ENCODE results near the gene DCP1B. TPM values are rescaled to one million over a fixed set of nuclear protein-coding genes. Genes with fewer than 3 reads are reported as not detected.

DCP1B gene
- polyA plus RNA-seq, 10 donors: 9.1 to 14.6 (median 12.1) TPM

- no peak for DNase-seq
These were observed 83.3 kb downstream of the DCP1B start for GRCh38 chr12:1920971-1921370.

DNA sequence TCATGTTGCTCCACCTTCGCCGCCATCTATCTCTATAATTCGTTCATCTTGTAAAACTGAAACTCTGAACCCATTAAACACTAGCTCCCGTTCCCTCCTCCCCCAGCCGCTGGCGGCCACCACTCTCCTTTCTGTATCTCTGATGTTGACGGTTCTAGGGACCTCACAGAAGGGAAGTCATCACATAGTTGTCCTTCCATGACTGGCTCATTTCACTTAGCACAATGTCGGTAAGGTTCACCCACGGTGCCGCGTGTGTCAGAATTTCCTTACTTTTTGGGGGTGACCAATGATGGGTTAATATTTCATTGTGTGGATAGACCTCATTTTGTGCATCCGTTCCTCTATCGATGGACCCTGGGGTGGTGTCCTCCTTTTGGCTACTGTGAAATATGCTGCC lies 83.8 kb downstream of the DCP1B start:
- DNase-seq: no peak

- no peak for DNase-seq
These were observed 84.5 kb downstream of the DCP1B start for GRCh38 chr12:1919763-1920162.

DNA sequence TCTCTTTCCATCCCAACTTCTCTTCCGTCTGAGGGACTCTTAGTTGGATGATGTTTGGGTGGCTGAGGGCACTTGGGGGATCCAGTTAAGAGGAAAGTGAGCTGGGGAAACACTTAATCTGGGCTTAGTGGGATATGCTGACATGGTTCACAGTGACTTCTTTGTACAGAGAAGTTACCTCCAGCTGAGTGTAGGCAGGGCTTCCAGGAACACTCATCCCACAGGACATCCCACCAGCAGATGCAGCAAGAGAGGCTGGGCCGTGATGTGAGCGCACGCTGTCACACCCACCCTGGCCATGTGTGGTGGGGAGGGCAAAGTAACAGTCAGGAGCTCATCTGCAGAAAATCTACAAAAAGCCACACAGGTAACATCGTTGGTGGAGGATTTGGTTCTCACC lies 85.0 kb downstream of the DCP1B start:
- no peak for DNase-seq

- no peak for DNase-seq
These were observed 85.4 kb downstream of the DCP1B start for GRCh38 chr12:1918884-1919236.

DNA sequence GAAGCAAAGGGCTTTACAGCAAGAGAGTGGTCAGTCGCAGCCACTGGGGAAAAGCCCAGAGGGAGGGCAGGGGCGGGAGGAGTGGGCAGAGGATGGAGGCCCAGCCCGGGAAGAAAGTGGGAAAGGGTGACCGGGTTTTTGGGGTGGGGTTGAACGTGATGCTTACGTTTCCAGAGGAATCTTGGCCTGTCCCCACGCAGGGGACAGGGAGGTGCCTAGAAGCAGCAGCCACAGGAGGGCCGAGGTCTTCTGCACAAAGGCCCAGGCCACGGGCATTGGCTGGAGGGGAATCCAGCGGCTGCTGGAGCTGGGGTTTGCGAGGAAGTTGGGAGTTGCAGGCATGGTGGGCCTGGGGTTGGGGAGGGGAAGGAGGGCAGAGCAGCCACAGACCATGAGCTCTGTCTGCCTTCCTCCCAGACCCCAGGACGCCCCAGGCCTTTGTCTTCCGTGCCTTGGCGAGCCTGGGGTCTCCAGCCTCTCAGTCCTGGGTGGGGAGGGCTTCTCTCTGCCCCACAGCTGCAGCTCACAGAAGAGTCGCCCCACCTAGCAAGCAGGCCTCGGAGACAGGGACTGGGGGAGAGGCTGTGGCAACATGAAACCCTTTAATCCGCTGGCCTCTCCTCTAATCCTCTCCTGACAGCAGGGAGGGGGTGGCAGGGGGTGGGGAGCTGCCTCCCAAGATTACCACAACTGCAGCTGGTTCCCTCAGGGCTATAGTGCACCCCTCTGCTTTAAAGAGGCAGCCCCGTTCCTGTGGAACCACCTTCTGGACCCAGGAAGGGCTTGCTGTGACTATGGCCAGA lies 86.0 kb downstream of the DCP1B start, which contains the start of gene CACNA2D4:
TSS of gene CACNA2D4 (minus strand) at position 572 of the 803 bp plus-strand sequence. CDS start at position 393, 179 bp downstream.
- DNase-seq: no peak

DNA sequence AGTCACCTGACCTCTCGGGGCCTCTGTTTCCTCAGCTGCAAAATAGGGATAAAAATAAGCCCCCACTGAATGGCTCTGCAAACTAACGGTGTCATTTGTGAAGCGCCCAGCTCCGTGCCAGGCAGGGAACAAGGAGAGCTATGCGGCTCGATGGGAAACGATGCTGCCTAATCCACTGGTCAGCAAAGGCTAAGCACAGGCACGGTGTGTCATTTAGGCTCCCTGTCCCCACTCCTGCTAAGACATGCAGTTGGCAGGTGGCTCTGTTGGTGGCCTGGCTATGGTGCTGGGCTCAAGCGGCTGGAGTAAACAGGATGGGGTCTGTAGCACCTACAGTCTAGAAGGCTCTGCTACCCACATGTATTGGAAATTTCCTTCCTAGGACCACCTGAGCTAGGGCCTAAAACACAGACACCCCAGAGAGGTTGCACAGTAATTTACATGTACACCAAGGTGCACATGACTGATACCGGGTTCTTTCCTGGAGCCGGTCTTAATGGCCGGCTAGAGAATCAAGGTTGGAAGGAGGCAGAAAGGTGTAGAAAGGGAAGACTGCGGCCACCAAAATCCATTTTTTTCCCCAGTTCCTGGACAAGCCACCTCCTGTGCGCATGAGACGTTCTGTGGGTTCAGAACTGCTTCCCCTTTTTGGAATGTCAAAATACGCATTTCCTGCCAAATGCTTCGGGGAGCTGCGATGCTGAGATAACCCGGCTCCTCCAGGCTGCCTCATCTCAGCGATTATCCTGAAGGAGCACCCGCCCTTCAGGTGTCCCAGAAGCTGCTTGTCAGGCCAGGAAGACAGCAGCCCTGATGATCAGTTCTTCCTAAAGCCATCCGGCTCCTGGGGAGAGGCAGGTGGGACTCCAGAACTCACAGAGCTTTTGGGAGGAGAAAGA lies 86.8 kb downstream of the DCP1B start:
- no peak for DNase-seq

DNA sequence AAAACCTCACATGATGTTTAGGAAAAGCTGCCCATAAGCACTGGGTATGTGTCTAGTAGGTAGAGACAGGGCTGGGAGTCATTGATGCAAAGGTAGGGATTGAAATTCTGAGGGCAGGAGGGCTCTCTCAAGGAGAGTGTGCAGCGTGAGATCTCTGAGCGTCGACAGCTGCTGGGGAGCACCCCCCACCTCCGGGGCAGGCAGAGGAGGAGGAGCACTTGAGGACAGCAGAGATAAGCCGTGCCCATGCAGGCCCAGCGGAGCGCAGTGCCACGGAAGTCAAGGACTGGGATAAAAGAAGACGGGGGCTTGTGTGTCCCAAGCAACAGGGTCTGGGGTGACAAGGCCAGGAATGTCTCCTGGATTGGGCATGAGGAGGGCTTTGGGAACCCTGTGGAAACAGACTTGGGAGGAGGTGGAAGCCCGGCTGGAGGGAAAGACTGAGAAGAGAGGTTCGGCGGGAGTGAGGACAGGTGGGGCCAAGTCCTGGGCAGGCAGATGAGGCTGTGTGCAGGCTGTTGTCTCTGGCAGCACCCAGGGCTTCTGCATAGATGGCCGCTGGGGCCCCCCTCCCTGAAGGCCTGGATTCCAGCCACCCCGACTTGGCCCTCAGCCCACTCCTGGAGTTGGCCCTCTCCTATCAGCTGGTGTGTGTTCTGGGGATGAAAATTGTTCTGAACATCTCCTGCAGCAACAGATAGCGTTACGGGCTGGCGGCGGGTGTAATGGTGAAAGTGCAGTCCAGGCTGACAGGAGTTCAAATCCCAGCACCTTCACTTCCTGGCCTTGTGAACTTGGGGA lies 87.7 kb downstream of the DCP1B start:
- no peak for DNase-seq

- no peak for DNase-seq
These were observed 88.9 kb downstream of the DCP1B start for GRCh38 chr12:1915082-1915968.

GRCh38 chr12:1914114-1914911 lies 89.9 kb downstream of the DCP1B start:
- no peak for DNase-seq

GRCh38 chr12:1913377-1914113 lies 90.7 kb downstream of the DCP1B start:
- DNase-seq: no peak

DNA sequence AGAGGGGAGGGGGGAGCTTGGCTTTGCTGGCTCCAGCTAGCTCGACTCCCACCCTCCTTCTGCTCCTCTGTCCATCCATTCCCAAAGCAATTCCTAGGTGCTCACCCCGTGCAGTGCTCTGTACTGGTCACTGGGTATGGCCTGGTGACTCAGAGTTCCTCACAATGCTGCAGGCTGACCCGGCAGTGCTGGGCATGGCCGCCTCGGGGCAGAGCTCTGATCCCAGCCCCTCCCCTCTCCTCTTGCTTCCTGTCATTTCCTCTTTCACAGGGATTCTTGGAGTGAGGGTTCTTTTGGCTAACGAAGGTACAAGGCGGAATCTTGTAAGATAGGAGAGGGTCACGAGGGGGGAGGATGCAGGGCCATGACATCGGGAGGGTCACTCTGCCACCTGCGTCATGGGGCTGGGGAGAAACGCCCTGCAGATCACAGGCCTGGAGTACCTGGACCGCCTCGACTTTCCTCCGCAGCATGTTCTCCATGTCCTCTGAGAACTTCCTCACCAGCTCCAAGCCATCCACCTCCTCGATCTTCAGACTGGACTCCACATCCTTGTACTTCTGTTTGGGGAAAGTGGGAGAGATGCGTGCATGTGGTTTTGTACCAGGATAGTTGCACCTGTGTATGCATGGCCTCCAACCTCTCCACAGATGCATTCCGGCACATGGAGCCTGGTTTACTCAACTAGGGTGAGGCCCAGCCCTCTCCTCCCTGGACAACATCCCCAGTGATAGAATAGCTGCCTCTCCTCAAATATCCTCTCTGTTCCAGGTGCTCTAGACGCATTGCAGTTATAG lies 91.5 kb downstream of the DCP1B start:
- no peak for DNase-seq

DNA sequence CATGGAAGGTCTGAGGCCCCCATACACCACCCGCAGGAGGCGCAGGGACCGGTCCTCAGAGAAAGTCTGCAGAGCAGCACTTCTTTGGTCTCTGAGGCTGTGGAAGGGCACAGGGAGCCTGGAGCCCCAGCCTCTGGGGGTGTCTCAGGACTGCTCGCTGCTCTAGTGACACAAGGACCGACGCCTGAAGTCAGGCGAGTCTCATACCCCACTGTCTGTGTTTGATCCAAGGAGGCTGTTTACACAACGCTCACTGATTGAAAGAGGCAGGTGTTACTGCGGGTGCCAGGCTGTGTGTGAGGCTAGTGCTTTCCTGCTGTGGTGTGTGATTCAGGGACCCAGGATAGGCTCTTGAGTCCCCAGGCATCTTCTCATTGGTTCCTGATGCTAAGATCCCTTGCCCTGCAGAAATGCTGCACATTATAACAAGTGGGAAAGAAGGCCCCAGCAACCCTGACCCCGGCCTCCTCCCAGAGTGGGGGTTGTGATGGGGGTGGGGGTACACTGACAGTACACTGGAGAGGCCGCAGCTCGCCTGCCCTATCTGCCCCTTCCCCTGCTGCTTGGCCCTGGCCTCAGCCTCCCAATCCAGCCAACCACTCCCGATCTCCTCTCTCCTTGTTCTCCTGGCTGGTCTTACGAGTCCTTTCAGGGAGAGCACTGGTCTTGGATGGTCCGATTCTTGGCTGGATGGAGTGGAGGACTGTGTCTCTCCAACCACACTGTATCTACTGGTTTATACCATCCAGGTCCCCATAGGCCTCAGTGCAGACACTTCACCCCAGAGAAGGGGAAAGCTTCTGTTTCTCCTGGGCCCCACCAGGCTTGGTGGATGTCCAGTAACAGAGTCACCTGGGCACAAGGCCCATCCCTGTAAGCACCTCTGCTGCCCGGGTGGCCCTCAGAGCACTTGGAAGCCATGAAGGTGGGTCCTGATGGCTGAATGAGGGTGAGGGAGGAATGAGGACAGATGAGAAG lies 92.4 kb downstream of the DCP1B start:
- peak; percentile 46 to 79 (median 61) for DNase-seq

DNA sequence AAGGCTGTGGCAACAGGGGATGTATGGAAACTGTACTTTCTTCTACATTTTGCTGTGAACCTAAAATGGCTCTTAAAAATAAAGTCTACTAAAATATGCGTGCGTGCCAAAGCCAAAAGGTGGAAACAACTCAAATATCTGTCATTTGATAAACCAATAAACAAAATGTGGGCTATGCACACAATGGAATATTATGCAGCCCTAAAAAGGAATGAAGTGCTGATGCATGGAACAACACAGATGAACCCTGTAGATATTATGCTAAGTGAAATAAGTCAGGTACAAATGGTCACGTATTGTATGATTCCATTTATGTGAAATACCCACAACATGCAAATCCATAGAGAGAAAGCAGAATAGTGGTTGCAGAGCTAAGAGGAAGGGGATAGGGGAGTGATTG lies 93.8 kb downstream of the DCP1B start:
- DNase-seq: no peak

- DNase-seq: no peak
These were observed 95.5 kb downstream of the DCP1B start for GRCh38 chr12:1908758-1909157.

GRCh38 chr12:1907652-1908611 lies 96.3 kb downstream of the DCP1B start:
- no peak for DNase-seq

Data from muscle of back (tissue), 11 donors.